NB4 (cell line): ENCODE measurements around the gene ERBB3.

Experiments
- POLR2A ChIP-seq: IDR thresholded peaks from 2 replicates; pipeline ENCODE4 v1.6.1; 2011; ENCODE audit warnings: mild to moderate bottlenecking; ENCODE audit not compliant: insufficient read length; ENCODE audit errors: extremely low read depth
- TF ChIP-seq, protein P1 (sequence below): IDR thresholded peaks from one replicate; pipeline ENCODE4 v1.5.1; 2012; ENCODE audit warnings: low read depth, low read length

- TF ChIP-seq, protein P1, sequence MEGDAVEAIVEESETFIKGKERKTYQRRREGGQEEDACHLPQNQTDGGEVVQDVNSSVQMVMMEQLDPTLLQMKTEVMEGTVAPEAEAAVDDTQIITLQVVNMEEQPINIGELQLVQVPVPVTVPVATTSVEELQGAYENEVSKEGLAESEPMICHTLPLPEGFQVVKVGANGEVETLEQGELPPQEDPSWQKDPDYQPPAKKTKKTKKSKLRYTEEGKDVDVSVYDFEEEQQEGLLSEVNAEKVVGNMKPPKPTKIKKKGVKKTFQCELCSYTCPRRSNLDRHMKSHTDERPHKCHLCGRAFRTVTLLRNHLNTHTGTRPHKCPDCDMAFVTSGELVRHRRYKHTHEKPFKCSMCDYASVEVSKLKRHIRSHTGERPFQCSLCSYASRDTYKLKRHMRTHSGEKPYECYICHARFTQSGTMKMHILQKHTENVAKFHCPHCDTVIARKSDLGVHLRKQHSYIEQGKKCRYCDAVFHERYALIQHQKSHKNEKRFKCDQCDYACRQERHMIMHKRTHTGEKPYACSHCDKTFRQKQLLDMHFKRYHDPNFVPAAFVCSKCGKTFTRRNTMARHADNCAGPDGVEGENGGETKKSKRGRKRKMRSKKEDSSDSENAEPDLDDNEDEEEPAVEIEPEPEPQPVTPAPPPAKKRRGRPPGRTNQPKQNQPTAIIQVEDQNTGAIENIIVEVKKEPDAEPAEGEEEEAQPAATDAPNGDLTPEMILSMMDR = no peak
- peak; percentile 98 for TF ChIP-seq POLR2A
Observed at GRCh38 chr12:56117778-56118687, 38.1 kb downstream of the ERBB3 start, which contains the start of gene ZC3H10.
